Midbrain (tissue), 1 donor: ENCODE results near the gene ZNF701.
"Not testable (repeated sequence)": the region's sequence is repeated elsewhere in the genome, so short reads cannot be mapped to it uniquely, and the experiment has no call there.

ENCODE experiments used
- DNase-seq: peaks from one replicate; lab custom pipeline; 2025; lab: John Stamatoyannopoulos, UW

ZNF701 gene

GRCh38 chr19:52570000-52570861, at the start of gene ZNF701:
TSS of gene ZNF701 (plus strand) at chr19:52570287. CDS start at chr19:52574148, 3,861 bp downstream.
- peak; percentile 93 for DNase-seq

DNA sequence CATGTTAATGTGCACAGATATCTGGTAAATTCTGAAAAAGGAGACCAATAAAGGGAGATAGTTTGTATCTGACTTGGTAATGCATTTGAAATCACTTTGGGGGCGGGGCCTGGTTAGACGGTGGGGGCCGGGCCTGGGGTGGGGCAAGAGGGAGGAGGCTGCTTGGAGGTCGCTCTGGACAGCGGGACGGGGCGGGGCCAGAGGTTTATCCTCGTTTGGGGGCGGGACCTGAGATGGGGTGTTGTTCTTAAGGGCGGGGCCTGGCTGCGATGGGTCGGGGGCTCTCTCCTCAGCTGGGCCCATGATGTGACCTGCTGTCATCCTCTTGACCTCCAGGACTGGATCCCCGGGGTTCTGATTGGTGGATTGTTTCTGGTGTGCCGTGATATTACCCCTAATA, 47.5 kb upstream of the ZNF701 start:
- no peak for DNase-seq

DNA sequence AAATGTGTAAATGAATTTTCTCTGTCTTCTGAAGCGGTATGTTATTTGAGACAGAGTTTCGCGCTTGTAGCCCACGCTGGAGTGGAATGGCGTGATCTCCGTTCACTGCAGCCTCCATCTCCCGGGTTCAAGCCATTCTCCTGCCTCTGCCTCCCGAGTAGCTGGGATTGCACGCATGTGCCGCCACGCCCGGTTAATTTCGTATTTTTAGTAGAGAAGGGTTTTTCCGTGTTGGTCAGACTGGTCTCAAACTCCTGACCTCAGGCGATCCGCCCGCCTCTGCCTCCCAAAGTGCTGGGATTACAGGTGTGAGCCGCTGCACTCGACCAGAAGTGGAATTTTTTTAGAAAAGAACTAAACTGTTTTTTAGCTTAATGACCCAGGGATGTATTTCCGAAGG, 46.0 kb upstream of the ZNF701 start:
- no peak for DNase-seq

GRCh38 chr19:52527134-52527955, 42.7 kb upstream of the ZNF701 start, which contains the start of gene ZNF808:
TSS of gene ZNF808 (plus strand) at chr19:52527668. CDS start at chr19:52543285, 15,617 bp downstream.
- peak; percentile 87 for DNase-seq

GRCh38 chr19:52527956-52528351, 42.1 kb upstream of the ZNF701 start:
- DNase-seq = peak; percentile 1

- no peak for DNase-seq
Measured at GRCh38 chr19:52532480-52532879, 37.6 kb upstream of the ZNF701 start.

DNA sequence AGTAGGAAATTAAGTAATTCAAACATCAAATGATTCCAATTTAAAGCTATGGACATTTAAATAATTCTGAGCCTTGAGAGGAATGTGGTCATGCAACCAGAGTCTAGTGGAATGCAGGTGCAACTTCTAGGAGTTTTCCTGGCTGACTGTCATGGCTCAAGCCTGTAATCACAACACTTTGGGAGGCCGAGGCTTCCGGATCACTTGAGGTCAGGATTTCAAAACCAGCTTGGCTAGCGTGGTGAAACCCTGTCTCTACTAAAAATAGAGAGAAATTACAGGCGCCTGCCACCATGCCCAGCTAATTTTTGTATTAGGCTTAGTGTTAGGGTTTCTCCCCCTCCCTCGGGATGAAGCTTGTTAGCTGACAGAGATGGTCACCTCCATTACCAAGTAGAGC, 36.2 kb upstream of the ZNF701 start:
- no peak for DNase-seq

GRCh38 chr19:52535385-52535770, 34.7 kb upstream of the ZNF701 start:
- DNase-seq = not testable (repeated sequence)

DNA sequence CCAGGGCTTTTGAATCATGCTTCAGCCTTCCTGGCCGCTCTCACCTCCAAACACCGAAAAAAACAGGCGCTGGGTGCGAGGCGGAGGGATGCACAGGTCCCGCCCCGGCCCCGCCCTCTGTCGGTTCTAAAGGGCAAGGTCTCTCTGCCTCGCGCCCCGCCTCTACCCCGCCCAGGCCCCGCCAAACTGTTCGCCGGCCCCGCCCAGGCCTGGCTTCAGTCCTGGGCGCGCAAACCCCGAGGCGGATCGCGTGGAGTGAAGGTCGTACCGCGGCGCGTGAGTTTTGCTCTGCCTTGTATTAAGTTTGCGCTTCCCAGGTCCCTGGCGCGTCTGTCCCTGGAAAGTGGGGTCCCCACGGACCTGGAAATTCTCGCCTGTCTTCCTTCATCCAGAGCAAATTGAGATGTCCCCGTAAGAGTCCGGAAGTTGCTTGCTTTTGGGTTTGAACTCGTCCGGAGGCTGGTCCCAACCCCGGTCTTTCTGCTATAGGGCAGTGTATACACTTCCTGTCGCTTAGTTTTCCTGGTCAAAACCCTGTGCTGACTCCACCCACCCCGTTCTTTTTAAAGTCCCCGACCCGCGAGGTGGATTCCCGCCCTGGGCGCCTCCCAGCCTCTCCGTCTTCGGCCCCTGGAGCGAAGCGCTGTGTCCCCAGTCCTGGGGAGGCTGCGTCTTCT, 34.2 kb upstream of the ZNF701 start:
- peak; percentile 18 for DNase-seq

GRCh38 chr19:52536448-52536800, 33.7 kb upstream of the ZNF701 start:
- no peak for DNase-seq

- DNase-seq = not testable (repeated sequence)
Measured at GRCh38 chr19:52538815-52539214, 31.3 kb upstream of the ZNF701 start.

GRCh38 chr19:52541176-52541575, 28.9 kb upstream of the ZNF701 start:
- not testable (repeated sequence) for DNase-seq

DNA sequence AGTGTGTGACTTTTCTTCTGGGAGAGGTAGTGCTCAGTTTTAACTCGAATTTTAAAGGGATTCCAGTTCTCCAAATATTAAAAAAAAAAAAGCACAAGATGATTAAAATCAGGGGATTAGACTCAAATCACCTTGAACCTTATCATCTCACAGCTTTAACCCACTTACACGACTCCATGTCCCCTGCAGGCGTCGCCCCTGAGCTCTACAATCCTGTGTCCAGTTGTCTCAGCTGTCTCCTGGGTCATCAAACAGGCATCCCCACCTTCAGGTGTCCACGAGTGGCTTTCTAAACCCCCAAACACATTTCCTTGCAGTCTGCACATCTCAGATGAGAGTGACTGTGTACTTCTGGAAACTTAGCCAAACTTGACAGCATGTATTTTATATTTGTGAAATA, 28.5 kb upstream of the ZNF701 start:
- DNase-seq = no peak

DNA sequence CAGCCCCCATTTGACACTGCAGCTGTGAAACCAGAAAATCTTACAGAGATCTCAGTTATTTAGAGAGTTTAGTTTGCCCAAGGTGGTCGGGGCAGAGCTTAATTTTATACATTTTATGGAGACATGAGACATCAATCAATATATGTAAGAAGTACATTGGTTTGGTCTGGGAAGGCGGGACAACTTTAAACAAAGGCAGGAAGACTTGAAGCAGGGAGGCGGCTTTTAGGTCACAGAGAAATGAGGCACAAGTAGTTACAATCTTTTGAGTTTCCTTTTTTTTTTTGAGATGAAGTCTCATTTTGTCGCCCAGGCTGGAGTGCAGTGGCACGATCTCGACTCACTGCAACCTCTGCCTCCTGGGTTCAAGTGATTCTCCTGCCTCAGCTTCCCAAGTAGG, 27.5 kb upstream of the ZNF701 start:
- not testable (repeated sequence) for DNase-seq

- no peak for DNase-seq
Measured at GRCh38 chr19:52542984-52543664, 27.0 kb upstream of the ZNF701 start.

GRCh38 chr19:52554216-52554971, 15.7 kb upstream of the ZNF701 start:
- no peak for DNase-seq

DNA sequence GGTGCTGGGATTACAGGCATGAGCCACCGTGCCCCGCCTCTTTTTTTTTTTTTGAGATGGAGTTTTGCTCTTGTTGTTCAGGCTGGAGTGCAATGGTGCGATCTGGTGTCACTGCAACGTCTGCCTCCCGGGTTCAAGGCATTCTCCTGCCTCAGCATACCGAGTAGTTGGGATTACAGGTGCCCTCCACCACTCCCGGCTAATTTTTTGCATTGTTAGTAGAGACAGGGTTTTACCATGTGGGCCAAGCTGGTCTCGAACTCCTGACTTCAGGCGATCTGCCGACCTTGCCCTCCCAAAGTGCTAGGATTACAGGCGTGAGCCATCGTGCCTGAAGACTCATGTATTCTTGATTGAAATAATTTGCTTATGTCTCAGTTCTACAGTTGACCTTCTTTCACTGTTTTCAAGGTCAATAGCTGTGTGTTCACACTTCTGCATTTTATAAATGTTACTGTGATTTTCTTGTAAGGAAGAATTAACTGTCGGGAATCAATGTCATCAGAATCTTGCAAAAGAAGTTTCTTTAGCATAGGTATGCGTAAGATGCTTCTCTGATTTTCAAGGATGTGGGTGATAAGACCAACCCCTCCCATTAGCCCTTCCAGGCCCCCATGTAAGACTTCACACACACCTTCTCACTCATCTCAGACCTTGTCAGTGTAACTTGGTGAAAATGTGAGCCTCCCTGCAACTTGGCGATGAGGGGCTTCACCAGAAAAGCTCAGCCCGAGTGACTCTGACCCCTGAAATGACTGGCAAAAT, 12.7 kb upstream of the ZNF701 start:
- DNase-seq = no peak

GRCh38 chr19:52558732-52559445, 11.2 kb upstream of the ZNF701 start:
- DNase-seq = not testable (repeated sequence)

DNA sequence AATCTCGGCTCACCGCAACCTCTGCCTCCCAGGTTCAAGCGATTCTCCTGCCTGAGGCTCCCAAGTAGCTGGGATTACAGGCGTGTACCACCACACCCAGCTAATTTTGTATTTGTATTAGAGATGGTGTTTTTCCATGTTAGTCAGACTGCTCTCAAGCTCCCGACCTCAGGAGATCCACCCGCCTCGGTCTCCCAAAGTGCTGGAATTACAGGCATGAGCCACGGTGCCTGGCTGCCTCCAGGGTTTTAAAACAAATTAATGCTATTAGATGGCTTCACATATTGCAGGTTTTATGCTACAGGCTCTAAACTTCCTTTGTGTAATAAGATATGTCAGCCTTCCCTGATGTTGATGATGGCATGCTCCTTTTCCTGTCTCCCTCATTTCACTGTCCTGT, 8.5 kb upstream of the ZNF701 start:
- not testable (repeated sequence) for DNase-seq

DNA sequence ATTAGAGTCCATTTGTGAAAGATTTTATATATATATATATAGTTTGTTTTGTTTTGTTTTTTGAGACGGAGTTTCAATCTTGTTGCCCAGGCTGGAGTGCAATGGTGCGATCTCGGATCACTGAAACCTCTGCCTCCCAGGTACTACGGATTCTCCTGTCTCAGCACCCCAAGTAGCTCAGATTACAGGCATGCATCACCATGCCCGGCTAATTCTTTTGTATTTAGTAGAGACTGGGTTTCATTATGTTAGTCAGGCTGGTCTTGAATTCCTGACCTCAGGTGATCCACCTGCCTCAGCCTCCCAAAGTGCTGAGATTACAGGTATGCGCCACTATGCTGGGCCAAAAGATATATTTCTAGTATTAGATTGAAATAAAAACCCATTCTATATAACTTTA, 4.0 kb upstream of the ZNF701 start:
- DNase-seq = no peak
